Stomach (tissue), 4 donors: ENCODE data around the gene HLA-DOA.

Experiments used
- EP300 ChIP-seq: sonication (generic); formaldehyde crosslinking; IDR thresholded peaks from one replicate; pipeline ENCODE4 v1.6.1; 2017; ENCODE audit warnings: antibody characterized with exemption
- POLR2A ChIP-seq, 4 donors: fragments of 450-650 bp; IDR thresholded peaks; one replicate each; pipeline ENCODE4 v1.6.1; 2016; ENCODE audit warnings: antibody characterized with exemption in 4 of 4, control low read depth in 2 of 4, mild to moderate bottlenecking in 1 of 4, moderate library complexity in 1 of 4
- POLR2AphosphoS5 ChIP-seq, 3 donors: sonication (generic); formaldehyde crosslinking; IDR thresholded peaks; one replicate each; pipeline ENCODE4 v1.6.1; 2016; ENCODE audit warnings: antibody characterized with exemption in 3 of 3
- TF ChIP-seq, protein P1 (sequence below), 7 experiments: fragments of 450-650 bp in 4 of 7; fragments of 200-600 bp in 3 of 7; sonication (generic) in 3 of 7; IDR thresholded peaks; one replicate each; pipeline ENCODE4 v1.5.1; 2016 to 2019; ENCODE audit warnings: antibody characterized with exemption in 7 of 7, control low read depth in 2 of 7, mild to moderate bottlenecking in 1 of 7

GRCh38 chr6:32970413-32971241 is 38.8 kb downstream of the HLA-DOA start:
- TF ChIP-seq, protein P1, sequence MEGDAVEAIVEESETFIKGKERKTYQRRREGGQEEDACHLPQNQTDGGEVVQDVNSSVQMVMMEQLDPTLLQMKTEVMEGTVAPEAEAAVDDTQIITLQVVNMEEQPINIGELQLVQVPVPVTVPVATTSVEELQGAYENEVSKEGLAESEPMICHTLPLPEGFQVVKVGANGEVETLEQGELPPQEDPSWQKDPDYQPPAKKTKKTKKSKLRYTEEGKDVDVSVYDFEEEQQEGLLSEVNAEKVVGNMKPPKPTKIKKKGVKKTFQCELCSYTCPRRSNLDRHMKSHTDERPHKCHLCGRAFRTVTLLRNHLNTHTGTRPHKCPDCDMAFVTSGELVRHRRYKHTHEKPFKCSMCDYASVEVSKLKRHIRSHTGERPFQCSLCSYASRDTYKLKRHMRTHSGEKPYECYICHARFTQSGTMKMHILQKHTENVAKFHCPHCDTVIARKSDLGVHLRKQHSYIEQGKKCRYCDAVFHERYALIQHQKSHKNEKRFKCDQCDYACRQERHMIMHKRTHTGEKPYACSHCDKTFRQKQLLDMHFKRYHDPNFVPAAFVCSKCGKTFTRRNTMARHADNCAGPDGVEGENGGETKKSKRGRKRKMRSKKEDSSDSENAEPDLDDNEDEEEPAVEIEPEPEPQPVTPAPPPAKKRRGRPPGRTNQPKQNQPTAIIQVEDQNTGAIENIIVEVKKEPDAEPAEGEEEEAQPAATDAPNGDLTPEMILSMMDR (IDR thresholded peaks at IDR 0.05), result no peak
- TF ChIP-seq POLR2A (IDR thresholded peaks at IDR 0.05) (no peak), EP300 (no peak), POLR2AphosphoS5 (IDR thresholded peaks at IDR 0.05) (peak; percentile 3 to 63 (median 45))
